A549 (cell line): Measurements from ENCODE around the gene RUNX2. TPM values are rescaled to one million over a fixed set of nuclear protein-coding genes. Genes with fewer than 3 reads are reported as not detected.

Source experiments
- ATAC-seq, 2 experiments: fragments of 200-7000 bp in 1 of 2; fragments of >200 bp in 1 of 2; cut with Nextera tagmentation in 1 of 2; cut with Tn5 transposase in 1 of 2; 3 replicates each; pipeline versions ENCODE4 v1.8.0 to v1.9.1; 2018 to 2020; ENCODE audit warnings: mild to moderate bottlenecking in 1 of 2, moderate library complexity in 1 of 2
- CTCF ChIA-PET: fragments of 300-600 bp; sonication (Branson Sonifier 250); formaldehyde crosslinking; extraction: SDS; loops from one replicate; lab custom pipeline; 2021; ENCODE audit warnings: antibody characterized with exemption, inconsistent platforms; lab: Yijun Ruan, JAX
- POLR2A ChIA-PET: fragments of 350-600 bp; formaldehyde crosslinking; extraction: SDS; loops from one replicate; lab custom pipeline; 2021; ENCODE audit warnings: antibody characterized with exemption, inconsistent platforms; lab: Yijun Ruan, JAX
- DNase-seq, 2 experiments: peaks; one replicate each; pipeline versions ENCODE4 v3.0.0 to v3.0.0-alpha.2; 2011 to 2016; ENCODE audit warnings: low read depth in 1 of 2, low spot score in 1 of 2
- FAIRE-seq: peaks from 2 replicates; lab custom pipeline; 2011; peaks lifted over from hg19 to GRCh38; lab: Jason Lieb, UNC
- H3K27ac ChIP-seq, 2 experiments: fragments of >200 bp; sonication (Bioruptor Twin); formaldehyde crosslinking; 3 replicates each; pipeline ENCODE4 v1.5.1; 2016 to 2017
- H3K4me1 ChIP-seq: fragments of >200 bp; sonication (Bioruptor Twin); formaldehyde crosslinking; 3 replicates; pipeline ENCODE4 v1.6.1; 2016
- H3K4me2 ChIP-seq: fragments of >200 bp; sonication (Bioruptor Twin); formaldehyde crosslinking; 3 replicates; pipeline ENCODE4 v1.6.1; 2016
- H3K4me3 ChIP-seq: fragments of >200 bp; sonication (Bioruptor Twin); formaldehyde crosslinking; 3 replicates; pipeline ENCODE4 v1.5.1; 2016
- H3K9me3 ChIP-seq: fragments of >200 bp; sonication (Bioruptor Twin); formaldehyde crosslinking; 3 replicates; pipeline ENCODE4 v1.6.1; 2016
- BHLHE40 ChIP-seq: IDR thresholded peaks from 2 replicates; pipeline ENCODE4 v1.6.1; 2012; ENCODE audit warnings: low read depth, low read length, inconsistent platforms
- CBX2 ChIP-seq: fragments of 200-600 bp; sonication (generic); IDR thresholded peaks from 2 replicates; pipeline ENCODE4 v1.6.1; 2016; ENCODE audit warnings: low read depth, mild to moderate bottlenecking, borderline replicate concordance
- CBX8 ChIP-seq: fragments of 200-600 bp; sonication (generic); IDR thresholded peaks from 2 replicates; pipeline ENCODE4 v1.6.1; 2016
- CHD2 ChIP-seq: fragments of 150-350 bp; IDR thresholded peaks from 2 replicates; pipeline ENCODE4 v1.6.1; 2014; ENCODE audit warnings: low read length; ENCODE audit not compliant: partially characterized antibody
- CHD4 ChIP-seq: fragments of 200-600 bp; sonication (generic); IDR thresholded peaks from 2 replicates; pipeline ENCODE4 v1.6.1; 2016; ENCODE audit warnings: antibody characterized with exemption, mild to moderate bottlenecking, borderline replicate concordance
- E2F6 ChIP-seq: IDR thresholded peaks from 2 replicates; pipeline ENCODE4 v1.6.1; 2012; ENCODE audit warnings: low read depth, borderline replicate concordance
- EHF ChIP-seq: fragments of 250-450 bp; sonication (Bioruptor Pico); IDR thresholded peaks from 2 replicates; pipeline ENCODE4 v1.5.0; 2020; ENCODE audit warnings: mild to moderate bottlenecking
- FOXS1 ChIP-seq: fragments of 250-450 bp; sonication (Bioruptor Pico); IDR thresholded peaks from 2 replicates; pipeline ENCODE4 v1.5.0; 2020; ENCODE audit warnings: mild to moderate bottlenecking, moderate library complexity
- HDAC2 ChIP-seq: fragments of 200-600 bp; sonication (generic); IDR thresholded peaks from 2 replicates; pipeline ENCODE4 v1.6.1; 2016
- HEYL ChIP-seq: fragments of 250-450 bp; sonication (Bioruptor Pico); IDR thresholded peaks from 2 replicates; pipeline ENCODE4 v1.8.0; 2021; ENCODE audit warnings: mild to moderate bottlenecking, moderate library complexity
- HOXA7 ChIP-seq: fragments of 250-450 bp; sonication (Bioruptor Pico); IDR thresholded peaks from 2 replicates; pipeline ENCODE4 v1.5.0; 2020; ENCODE audit warnings: mild to moderate bottlenecking, moderate library complexity
- HOXB5 ChIP-seq: fragments of 250-450 bp; sonication (Bioruptor Pico); IDR thresholded peaks from 2 replicates; pipeline ENCODE4 v1.5.0; 2020; ENCODE audit warnings: mild to moderate bottlenecking, moderate library complexity
- JUNB ChIP-seq: fragments of >200 bp; sonication (Bioruptor Twin); formaldehyde crosslinking; IDR thresholded peaks from 2 replicates; pipeline ENCODE4 v1.6.1; 2016
- KDM1A ChIP-seq: fragments of 200-600 bp; sonication (generic); IDR thresholded peaks from 2 replicates; pipeline ENCODE4 v1.6.1; 2016; ENCODE audit warnings: low read depth, mild to moderate bottlenecking
- MAX ChIP-seq: IDR thresholded peaks from 2 replicates; pipeline ENCODE4 v1.6.1; 2012
- MAZ ChIP-seq: fragments of 150-350 bp; IDR thresholded peaks from 2 replicates; pipeline ENCODE4 v1.6.1; 2014; ENCODE audit warnings: antibody characterized with exemption, low read depth, low read length, borderline replicate concordance
- POLR2A ChIP-seq: IDR thresholded peaks from 2 replicates; pipeline ENCODE4 v1.6.1; 2012; ENCODE audit warnings: mild to moderate bottlenecking, low read length
- RCOR1 ChIP-seq: fragments of 150-350 bp; IDR thresholded peaks from 2 replicates; pipeline ENCODE4 v1.6.1; 2014; ENCODE audit warnings: antibody characterized with exemption, low read length, low read depth
- RFX5 ChIP-seq: fragments of 450-650 bp; IDR thresholded peaks from 2 replicates; pipeline ENCODE4 v1.7.1; 2014; ENCODE audit warnings: antibody characterized with exemption, mild to moderate bottlenecking, moderate library complexity
- RNF2 ChIP-seq: fragments of 200-600 bp; sonication (generic); IDR thresholded peaks from 2 replicates; pipeline ENCODE4 v1.6.1; 2016; ENCODE audit warnings: low read depth, mild to moderate bottlenecking, antibody characterized with exemption, moderate library complexity, borderline replicate concordance
- SREBF2 ChIP-seq: fragments of 450-650 bp; IDR thresholded peaks from 2 replicates; pipeline ENCODE4 v1.6.1; 2014; ENCODE audit warnings: mild to moderate bottlenecking, moderate library complexity
- TFCP2L1 ChIP-seq: fragments of 250-450 bp; sonication (Bioruptor Pico); IDR thresholded peaks from 2 replicates; pipeline ENCODE4 v1.5.0; 2021; ENCODE audit warnings: mild to moderate bottlenecking
- TP53 ChIP-seq: fragments of 250-450 bp; sonication (Bioruptor Pico); IDR thresholded peaks from 2 replicates; pipeline ENCODE4 v1.5.0; 2021; ENCODE audit warnings: mild to moderate bottlenecking, moderate library complexity
- ZSCAN20 ChIP-seq: fragments of 250-450 bp; sonication (Bioruptor Pico); IDR thresholded peaks from 2 replicates; pipeline ENCODE4 v1.8.0; 2022; ENCODE audit warnings: mild to moderate bottlenecking, moderate library complexity
- WGBS: methylation state at CpG from one replicate; pipeline ENCODE4 v1.1.6; 2017; ENCODE audit errors: missing lambda C conversion rate; 5-methylcytosine and 5-hydroxymethylcytosine counted together
- polyA plus RNA-seq, 4 experiments: library from polyadenylated mRNA; depleted of rRNA in 3 of 4; stranded (reverse); fragments of >200 nt; fragmentation: RNase III in 1 of 4; extraction: RNeasy Plus Mini Kit Qiagen cat#74134 plus additional on column Dnase treatment in 1 of 4; gene quantifications; 2 replicates in 3 of 4; 3 replicates in 1 of 4; pipeline ENCODE4 v1.2.3, GENCODE V29; 2011 to 2017
- TF ChIP-seq, protein P1 (sequence below): fragments of 200-600 bp; sonication (generic); IDR thresholded peaks from 2 replicates; pipeline ENCODE4 v1.6.1; 2016; ENCODE audit warnings: antibody characterized with exemption, mild to moderate bottlenecking, moderate library complexity
- TF ChIP-seq, protein P2 (sequence below): fragments of >200 bp; sonication (Bioruptor Twin); formaldehyde crosslinking; IDR thresholded peaks from 2 replicates; pipeline ENCODE4 v1.6.1; 2016

Gene RUNX2
- polyA plus RNA-seq, 2 of the 4 experiments (the other 2 are of a cell fraction): 0.13 to 0.83 TPM

GRCh38 chr6:45512717-45513116, 184.6 kb downstream of the RUNX2 start:
- WGBS: 85% methylated on average over 3 of the region's 3 CpGs
- H3K4me3 ChIP-seq: no peak overlapping the region
- TF ChIP-seq MAZ: no peak
- no peak for TF ChIP-seq BHLHE40
- TF ChIP-seq CBX2: no peak
- TF ChIP-seq, protein P1, sequence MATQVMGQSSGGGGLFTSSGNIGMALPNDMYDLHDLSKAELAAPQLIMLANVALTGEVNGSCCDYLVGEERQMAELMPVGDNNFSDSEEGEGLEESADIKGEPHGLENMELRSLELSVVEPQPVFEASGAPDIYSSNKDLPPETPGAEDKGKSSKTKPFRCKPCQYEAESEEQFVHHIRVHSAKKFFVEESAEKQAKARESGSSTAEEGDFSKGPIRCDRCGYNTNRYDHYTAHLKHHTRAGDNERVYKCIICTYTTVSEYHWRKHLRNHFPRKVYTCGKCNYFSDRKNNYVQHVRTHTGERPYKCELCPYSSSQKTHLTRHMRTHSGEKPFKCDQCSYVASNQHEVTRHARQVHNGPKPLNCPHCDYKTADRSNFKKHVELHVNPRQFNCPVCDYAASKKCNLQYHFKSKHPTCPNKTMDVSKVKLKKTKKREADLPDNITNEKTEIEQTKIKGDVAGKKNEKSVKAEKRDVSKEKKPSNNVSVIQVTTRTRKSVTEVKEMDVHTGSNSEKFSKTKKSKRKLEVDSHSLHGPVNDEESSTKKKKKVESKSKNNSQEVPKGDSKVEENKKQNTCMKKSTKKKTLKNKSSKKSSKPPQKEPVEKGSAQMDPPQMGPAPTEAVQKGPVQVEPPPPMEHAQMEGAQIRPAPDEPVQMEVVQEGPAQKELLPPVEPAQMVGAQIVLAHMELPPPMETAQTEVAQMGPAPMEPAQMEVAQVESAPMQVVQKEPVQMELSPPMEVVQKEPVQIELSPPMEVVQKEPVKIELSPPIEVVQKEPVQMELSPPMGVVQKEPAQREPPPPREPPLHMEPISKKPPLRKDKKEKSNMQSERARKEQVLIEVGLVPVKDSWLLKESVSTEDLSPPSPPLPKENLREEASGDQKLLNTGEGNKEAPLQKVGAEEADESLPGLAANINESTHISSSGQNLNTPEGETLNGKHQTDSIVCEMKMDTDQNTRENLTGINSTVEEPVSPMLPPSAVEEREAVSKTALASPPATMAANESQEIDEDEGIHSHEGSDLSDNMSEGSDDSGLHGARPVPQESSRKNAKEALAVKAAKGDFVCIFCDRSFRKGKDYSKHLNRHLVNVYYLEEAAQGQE: no peak
- TF ChIP-seq FOXS1: no peak
- no peak for TF ChIP-seq RFX5
- TF ChIP-seq SREBF2: no peak
- TF ChIP-seq HOXB5 (CRISPR knock-in tag): no peak
- TF ChIP-seq ZSCAN20 (CRISPR knock-in tag): no peak
- TF ChIP-seq POLR2A: no peak
- no peak for TF ChIP-seq EHF (CRISPR knock-in tag)
- TF ChIP-seq KDM1A: no peak
- no peak for TF ChIP-seq TP53
- TF ChIP-seq JUNB: no peak
- TF ChIP-seq E2F6: no peak
- no peak for TF ChIP-seq CHD2
- TF ChIP-seq CHD4: no peak
- TF ChIP-seq, all 56 proteins: peak for 0
- CTCF ChIA-PET: no interaction called here
- DNase-seq: no peak
- Histone ChIP-seq H3K27ac (no peak overlapping the region), H3K9me3 (no peaks in the 10 kb centered on the region), H3K4me2 (no peak overlapping the region), H3K4me1 (no peaks in the 10 kb centered on the region)
- no peak for ATAC-seq
- FAIRE-seq: no peak
- POLR2A ChIA-PET: no interaction called here

DNA sequence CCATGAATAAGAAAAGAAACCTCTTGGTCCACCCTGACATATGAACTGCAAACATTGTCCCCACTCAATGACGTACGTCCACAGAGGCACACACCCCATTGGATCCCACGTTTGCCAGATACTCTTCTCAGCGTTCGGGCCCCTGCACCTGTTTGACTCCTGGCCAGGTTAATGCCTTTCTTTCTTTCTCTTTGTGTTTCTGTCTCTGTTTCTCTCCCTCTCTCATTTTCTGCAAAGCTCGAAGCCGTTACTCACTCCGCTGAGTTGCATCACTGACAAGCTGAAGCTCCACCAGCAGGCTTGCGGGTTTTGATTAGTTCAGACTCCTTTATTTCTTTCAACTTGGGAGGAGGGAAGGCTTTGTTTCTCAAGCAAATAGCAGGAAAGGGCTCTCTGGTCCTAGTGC, 185.1 kb downstream of the RUNX2 start:
- no peak overlapping the region for H3K4me2 ChIP-seq
- TF ChIP-seq CBX2 (no peak), RNF2 (no peak), SREBF2 (no peak)
- H3K27ac ChIP-seq: no peak overlapping the region
- POLR2A ChIA-PET: no interaction called here
- ATAC-seq (no peak), FAIRE-seq (no peak), DNase-seq (no peak)
- no peak overlapping the region for H3K4me3 ChIP-seq
- CTCF ChIA-PET: no interaction called here
- no peaks in the 10 kb centered on the region for H3K4me1 ChIP-seq
- no peaks in the 10 kb centered on the region for H3K9me3 ChIP-seq
- WGBS: 84% methylated on average over 9 of the region's 9 CpGs

- CTCF ChIA-PET: no interaction called here
- no peaks in the 10 kb centered on the region for H3K9me3 ChIP-seq
- no peak overlapping the region for H3K4me3 ChIP-seq
- FAIRE-seq: no peak
- no peak overlapping the region for H3K27ac ChIP-seq
- no peak for ATAC-seq
- no peaks in the 10 kb centered on the region for H3K4me1 ChIP-seq
- POLR2A ChIA-PET: no interaction called here
- WGBS: 83% methylated on average over 4 of the region's 4 CpGs
- no peak for TF ChIP-seq CHD2
- TF ChIP-seq HDAC2: no peak
- no peak for TF ChIP-seq HOXA7 (CRISPR knock-in tag)
- TF ChIP-seq CBX8: no peak
- no peak for TF ChIP-seq RCOR1
- no peak for TF ChIP-seq TFCP2L1
- no peak for TF ChIP-seq MAX
- TF ChIP-seq, protein P2, sequence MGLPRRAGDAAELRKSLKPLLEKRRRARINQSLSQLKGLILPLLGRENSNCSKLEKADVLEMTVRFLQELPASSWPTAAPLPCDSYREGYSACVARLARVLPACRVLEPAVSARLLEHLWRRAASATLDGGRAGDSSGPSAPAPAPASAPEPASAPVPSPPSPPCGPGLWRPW: no peak
- no peak for TF ChIP-seq HEYL
- no peak overlapping the region for H3K4me2 ChIP-seq
- no peak for DNase-seq
Observed at GRCh38 chr6:45513843-45514242, 185.7 kb downstream of the RUNX2 start.
